Keratinocyte (primary cell): ENCODE measurements around the gene CACNA2D4. TPM values are rescaled to one million over a fixed set of nuclear protein-coding genes. Genes with fewer than 3 reads are reported as not detected.

Experiments
- DNase-seq: peaks from one replicate; pipeline ENCODE4 v3.0.0-alpha.2; 2011; ENCODE audit warnings: low read depth, missing footprints, low spot score
- FAIRE-seq: peaks from 2 replicates; lab custom pipeline; 2011; peaks lifted over from hg19 to GRCh38; lab: Jason Lieb, UNC
- H2AFZ ChIP-seq: 2 replicates; pipeline ENCODE4 v1.6.0; 2012; ENCODE audit warnings: low read length, control low read depth, inconsistent platforms; ENCODE audit not compliant: control insufficient read depth
- H3K27ac ChIP-seq: 2 replicates; pipeline ENCODE4 v1.5.1; 2011; ENCODE audit warnings: low read length; ENCODE audit not compliant: control insufficient read depth, insufficient read depth
- H3K27me3 ChIP-seq: 3 replicates; pipeline ENCODE4 v1.6.0; 2011; ENCODE audit warnings: low read length; ENCODE audit not compliant: control insufficient read depth, insufficient read depth; ENCODE audit errors: extremely low read depth
- H3K36me3 ChIP-seq, 2 experiments: 2 replicates in 1 of 2; 3 replicates in 1 of 2; pipeline ENCODE4 v1.5.1; 2011; ENCODE audit warnings: low read length in 2 of 2, mild to moderate bottlenecking in 1 of 2; ENCODE audit not compliant: control insufficient read depth in 2 of 2, insufficient read depth in 2 of 2; ENCODE audit errors: extremely low read depth in 1 of 2
- H3K4me1 ChIP-seq: 3 replicates; pipeline ENCODE4 v1.5.1; 2011; ENCODE audit warnings: low read length; ENCODE audit not compliant: control insufficient read depth, insufficient read depth; ENCODE audit errors: extremely low read depth
- H3K4me2 ChIP-seq: 3 replicates; pipeline ENCODE4 v1.6.0; 2011; ENCODE audit warnings: low read depth, low read length; ENCODE audit not compliant: control insufficient read depth, insufficient read depth; ENCODE audit errors: extremely low read depth
- H3K4me3 ChIP-seq, 3 experiments: fragments of 200-600 bp in 1 of 3; sonication (generic) in 1 of 3; 2 replicates in 2 of 3; 3 replicates in 1 of 3; pipeline ENCODE4 v1.5.1; 2011 to 2016; ENCODE audit warnings: low read length in 3 of 3, mild to moderate bottlenecking in 3 of 3, control low read depth in 2 of 3, inconsistent platforms in 1 of 3, low read depth in 1 of 3, mixed read lengths in 1 of 3, mixed run types in 1 of 3, moderate library complexity in 1 of 3; ENCODE audit not compliant: control insufficient read depth in 2 of 3, insufficient read depth in 2 of 3; ENCODE audit errors: extremely low read depth in 1 of 3
- H3K79me2 ChIP-seq: 2 replicates; pipeline ENCODE4 v1.6.0; 2012; ENCODE audit warnings: low read length; ENCODE audit not compliant: control insufficient read depth, insufficient read depth
- H3K9ac ChIP-seq: 3 replicates; pipeline ENCODE4 v1.6.0; 2011; ENCODE audit warnings: low read length; ENCODE audit not compliant: control insufficient read depth, insufficient read depth; ENCODE audit errors: extremely low read depth
- H3K9me1 ChIP-seq: 3 replicates; pipeline ENCODE4 v1.6.0; 2011; ENCODE audit warnings: low read length; ENCODE audit not compliant: control insufficient read depth, insufficient read depth; ENCODE audit errors: extremely low read depth
- H3K9me3 ChIP-seq: 2 replicates; pipeline ENCODE4 v1.5.1; 2012; ENCODE audit warnings: low read depth, low read length; ENCODE audit not compliant: control insufficient read depth
- H4K20me1 ChIP-seq: 3 replicates; pipeline ENCODE4 v1.6.0; 2011; ENCODE audit warnings: low read length; ENCODE audit not compliant: control insufficient read depth, insufficient read depth; ENCODE audit errors: extremely low read depth
- CTCF ChIP-seq, 3 experiments: IDR thresholded peaks in 1 of 3; conservative IDR thresholded peaks in 1 of 3; optimal IDR thresholded peaks in 1 of 3; 2 replicates in 2 of 3; 3 replicates in 1 of 3; pipeline versions ENCODE3 to v1.5.1; 2011; ENCODE audit warnings: low read length in 3 of 3, mild to moderate bottlenecking in 3 of 3, moderate library complexity in 2 of 3, control low read depth in 1 of 3, inconsistent platforms in 1 of 3; ENCODE audit not compliant: insufficient read depth in 2 of 3; ENCODE audit errors: extremely low read depth in 1 of 3
- EZH2 ChIP-seq: IDR thresholded peaks from one replicate; pipeline ENCODE4 v1.6.1; 2012; ENCODE audit warnings: inconsistent platforms, mild to moderate bottlenecking, low read length, moderate library complexity
- dilution Hi-C: fragments of 300-500 bp; cut with MboI; formaldehyde crosslinking; loops from one replicate; pipeline ENCODE4 v1.7.0; 2020; ENCODE audit warnings: low sequenced_read_pairs; ENCODE audit not compliant: extremely low pct_ligation_motif_present
- polyA plus RNA-seq, 5 experiments: library from polyadenylated mRNA; depleted of rRNA in 3 of 5; stranded (reverse) in 3 of 5; stranded (forward) in 1 of 5; unstranded in 1 of 5; fragments of >200 nt; gene quantifications; 1 replicate in 1 of 5; 2 replicates in 3 of 5; 3 replicates in 1 of 5; pipeline versions ENCODE4 v1.2.1 to v1.2.3, GENCODE V29; 2011 to 2012; ENCODE audit warnings: missing spikeins in 2 of 5, low read depth in 1 of 5, low replicate concordance in 1 of 5

The CACNA2D4 gene
- polyA plus RNA-seq, 1 donor (not counting 4 experiments of a cell fraction or from before 2014, with no cell fraction given), result 0.09 TPM

DNA sequence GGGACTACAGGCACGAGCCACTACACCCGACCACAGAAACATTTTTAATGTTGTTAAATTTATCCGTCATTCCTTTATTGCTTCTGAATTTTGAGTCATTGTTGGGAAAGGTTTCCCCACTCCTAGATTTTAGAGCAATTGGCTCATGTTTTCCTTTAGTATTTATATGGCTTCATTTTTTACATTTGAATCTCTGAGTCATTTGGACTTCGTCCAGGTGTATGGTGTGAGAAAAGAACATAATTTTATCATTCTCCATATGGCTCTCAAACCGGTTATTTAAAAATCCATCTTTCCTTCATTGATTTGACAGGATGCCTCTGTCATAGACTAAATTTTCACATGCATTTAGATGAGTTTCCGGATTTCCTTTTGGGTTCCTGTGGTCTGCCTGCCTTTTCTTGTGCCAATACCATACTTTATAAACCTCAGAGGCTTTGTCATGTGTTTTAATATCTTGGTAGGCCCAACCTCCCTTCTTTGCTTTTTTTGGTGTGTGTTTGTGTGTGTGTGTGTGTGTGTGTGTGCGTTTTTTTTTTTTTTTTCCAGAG lies 67.2 kb downstream of the CACNA2D4 start:
- no peak for FAIRE-seq
- H3K4me2 ChIP-seq, result no peak overlapping the region
- H3K4me1 ChIP-seq, result no peaks in the 10 kb centered on the region
- H4K20me1 ChIP-seq, result no peaks in the 10 kb centered on the region
- dilution Hi-C loops, result no loop called here
- H3K9me1 ChIP-seq, result no peaks in the 10 kb centered on the region
- no peaks in the 10 kb centered on the region for H3K36me3 ChIP-seq
- H2AFZ ChIP-seq, result no peak overlapping the region
- no peak overlapping the region for H3K9ac ChIP-seq
- H3K27me3 ChIP-seq, result peaks cover 8% of the 10 kb centered on the region
- no peak for TF ChIP-seq CTCF (optimal IDR thresholded peaks at IDR 0.05 in 1 of 3, IDR thresholded peaks at IDR 0.05 in 1 of 3, conservative IDR thresholded peaks at IDR 0.05 in 1 of 3; ENCODE audit: extremely low read depth in 1 of 3, insufficient read depth in 2 of 3, low read length in 3 of 3)
- TF ChIP-seq EZH2, result no peak
- DNase-seq, result no peak
- H3K9me3 ChIP-seq, result peaks cover 10% of the 10 kb centered on the region
- no peaks in the 10 kb centered on the region for H3K79me2 ChIP-seq
- no peak overlapping the region for H3K27ac ChIP-seq
- H3K4me3 ChIP-seq, result no peak overlapping the region

DNA sequence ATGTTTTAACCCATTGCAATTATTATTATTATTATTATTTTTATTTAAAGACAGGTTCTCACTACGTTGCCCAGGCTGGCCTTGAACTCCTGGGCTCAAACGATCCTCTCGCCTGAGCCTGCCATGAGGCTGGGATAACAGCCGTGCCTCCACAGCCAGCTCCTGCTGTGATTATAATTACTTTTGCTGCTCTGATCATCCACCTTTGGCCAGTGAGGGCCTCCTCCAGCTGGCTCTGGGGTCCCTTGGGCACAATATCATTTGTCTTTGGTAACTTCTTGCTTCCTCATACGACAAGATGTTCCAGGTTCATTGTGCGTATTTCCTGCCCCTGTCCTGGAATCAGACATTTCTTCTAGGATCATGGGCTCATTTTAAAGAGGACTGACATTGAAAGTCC lies 69.7 kb downstream of the CACNA2D4 start:
- no peaks in the 10 kb centered on the region for H4K20me1 ChIP-seq
- no peak overlapping the region for H3K9ac ChIP-seq
- H3K79me2 ChIP-seq, result no peaks in the 10 kb centered on the region
- H2AFZ ChIP-seq, result no peak overlapping the region
- no peak overlapping the region for H3K4me3 ChIP-seq
- no peak for TF ChIP-seq EZH2
- TF ChIP-seq CTCF (optimal IDR thresholded peaks at IDR 0.05 in 1 of 3, IDR thresholded peaks at IDR 0.05 in 1 of 3, conservative IDR thresholded peaks at IDR 0.05 in 1 of 3; ENCODE audit: extremely low read depth in 1 of 3, insufficient read depth in 2 of 3, low read length in 3 of 3), result no peak
- H3K4me1 ChIP-seq, result no peaks in the 10 kb centered on the region
- no peaks in the 10 kb centered on the region for H3K9me3 ChIP-seq
- no peak overlapping the region for H3K27ac ChIP-seq
- H3K27me3 ChIP-seq, result peaks cover 27% of the 10 kb centered on the region
- H3K36me3 ChIP-seq, result no peaks in the 10 kb centered on the region
- dilution Hi-C loops, result no loop called here
- no peak overlapping the region for H3K4me2 ChIP-seq
- H3K9me1 ChIP-seq, result no peaks in the 10 kb centered on the region
- no peak for DNase-seq
- FAIRE-seq, result no peak
